HepG2 (cell line): ENCODE results near the gene TMX4. TPM values are rescaled to one million over a fixed set of nuclear protein-coding genes. Genes with fewer than 3 reads are reported as not detected.

Experiments
- ATAC-seq: fragments of 200-7000 bp; cut with Tn5 transposase; 3 replicates; pipeline ENCODE4 v1.9.1; 2020; ENCODE audit warnings: mild to moderate bottlenecking, moderate library complexity
- BruUV-seq: library from RNA; stranded (reverse); fragments of 400-500 nt; replicated peaks from 2 replicates; lab custom pipeline; 2021; lab: Mats Ljungman, UMichigan
- CTCF ChIA-PET: fragments of 300-600 bp; formaldehyde crosslinking; extraction: SDS; loops from one replicate; lab custom pipeline; 2021; ENCODE audit warnings: low total read pairs, inconsistent platforms, low intra/inter-chr PET ratio; lab: Yijun Ruan, JAX
- POLR2A ChIA-PET: fragments of 350-600 bp; sonication (Branson Sonifier 250); formaldehyde crosslinking; loops from one replicate; lab custom pipeline; 2020; ENCODE audit warnings: antibody characterized with exemption, inconsistent platforms; lab: Yijun Ruan, JAX
- DNase-seq: peaks from one replicate; pipeline ENCODE4 v3.0.0-alpha.2; 2015; ENCODE audit warnings: low spot score
- FAIRE-seq: peaks from 3 replicates; lab custom pipeline; 2011; peaks lifted over from hg19 to GRCh38; lab: Jason Lieb, UNC
- H2AFZ ChIP-seq: one replicate; pipeline ENCODE4 v1.6.1; 2011; ENCODE audit warnings: low read length, inconsistent platforms
- H3K27ac ChIP-seq: fragments of 300-600 bp; 3 replicates; pipeline ENCODE4 v1.8.0; 2011; ENCODE audit warnings: mixed run types, mild to moderate bottlenecking, mixed read lengths, low read length, inconsistent platforms; ENCODE audit not compliant: insufficient read depth; ENCODE audit errors: extremely low read length
- H3K27me3 ChIP-seq, 2 experiments: fragments of 200-600 bp in 1 of 2; 2 replicates in 1 of 2; 3 replicates in 1 of 2; pipeline versions ENCODE4 v1.6.0 to v1.8.0; 2011; ENCODE audit warnings: low read length in 2 of 2, mild to moderate bottlenecking in 2 of 2, moderate library complexity in 2 of 2, inconsistent platforms in 1 of 2; ENCODE audit not compliant: insufficient read depth in 2 of 2, control insufficient read depth in 1 of 2
- H3K36me3 ChIP-seq, 2 experiments: fragments of 200-600 bp in 1 of 2; replicated peaks in 1 of 2; 2 replicates in 1 of 2; 3 replicates in 1 of 2; pipeline versions ENCODE4 v1.5.1 to v1.8.0; 2011; ENCODE audit warnings: low read length in 2 of 2, inconsistent platforms in 1 of 2; ENCODE audit not compliant: insufficient read depth in 2 of 2, control insufficient read depth in 1 of 2
- H3K4me1 ChIP-seq: 2 replicates; pipeline ENCODE4 v1.5.1; 2012; ENCODE audit warnings: low read length, inconsistent platforms; ENCODE audit not compliant: insufficient read depth
- H3K4me2 ChIP-seq: 2 replicates; pipeline ENCODE4 v1.6.0; 2011; ENCODE audit warnings: low read depth, low read length, inconsistent platforms
- H3K4me3 ChIP-seq, 3 experiments: fragments of 200-600 bp in 1 of 3; sonication (generic), shearing (Covaris generic) in 1 of 3; replicated peaks in 1 of 3; 2 replicates each; pipeline ENCODE4 v1.5.1; 2011 to 2016; ENCODE audit warnings: low read length in 3 of 3, inconsistent platforms in 2 of 3, low read depth in 2 of 3, mild to moderate bottlenecking in 2 of 3, control low read depth in 1 of 3, mixed read lengths in 1 of 3; ENCODE audit not compliant: insufficient read depth in 1 of 3
- H3K79me2 ChIP-seq: one replicate; pipeline ENCODE4 v1.6.1; 2011; ENCODE audit warnings: low read length, inconsistent platforms; ENCODE audit not compliant: insufficient read depth
- H3K9ac ChIP-seq: 2 replicates; pipeline ENCODE4 v1.6.0; 2011; ENCODE audit warnings: mild to moderate bottlenecking, low read depth, low read length, inconsistent platforms; ENCODE audit not compliant: insufficient read depth
- H3K9me3 ChIP-seq: 2 replicates; pipeline ENCODE4 v1.5.1; 2012; ENCODE audit warnings: mild to moderate bottlenecking, low read length
- H4K20me1 ChIP-seq: 2 replicates; pipeline ENCODE4 v1.6.0; 2011; ENCODE audit warnings: inconsistent platforms, mild to moderate bottlenecking, low read length, moderate library complexity; ENCODE audit not compliant: insufficient read depth
- CCAR2 ChIP-seq: fragments of 200-400 bp; formaldehyde crosslinking; optimal IDR thresholded peaks from 2 replicates; pipeline ENCODE3; 2018; ENCODE audit warnings: low read depth, mild to moderate bottlenecking, low read length, moderate library complexity
- HMGA1 ChIP-seq: sonication (generic); formaldehyde crosslinking; conservative IDR thresholded peaks from 2 replicates; pipeline ENCODE4 v1.4.0; 2020; ENCODE audit warnings: missing genetic modification reagents
- PCBP2 ChIP-seq: fragments of 200-400 bp; formaldehyde crosslinking; optimal IDR thresholded peaks from 2 replicates; pipeline ENCODE3; 2018; ENCODE audit warnings: low read length, low read depth; ENCODE audit not compliant: poor library complexity, severe bottlenecking
- SMARCC2 ChIP-seq: fragments of 450-650 bp; IDR thresholded peaks from 2 replicates; pipeline ENCODE4 v1.6.1; 2017; ENCODE audit warnings: antibody characterized with exemption, mild to moderate bottlenecking
- ZNF776 ChIP-seq: sonication (generic); formaldehyde crosslinking; IDR thresholded peaks from 2 replicates; pipeline ENCODE4 v1.4.0; 2020; ENCODE audit warnings: mild to moderate bottlenecking, missing genetic modification reagents
- WGBS: methylation state at CpG from one replicate; pipeline ENCODE4 v1.1.6; 2017; ENCODE audit warnings: low lambda C conversion rate; 5-methylcytosine and 5-hydroxymethylcytosine counted together
- in situ Hi-C: cut with HindIII; loops from 2 replicates; pipeline ENCODE4 v1.10.0; 2017; ENCODE audit warnings: low pct_unique_long_range_greater_than_20kb; ENCODE audit not compliant: extremely low pct_ligation_motif_present
- intact Hi-C: fragments of 100-400 bp; cut with micrococcal nuclease; formaldehyde crosslinking; loops from one replicate; pipeline ENCODE4 v1.10.0; 2022; ENCODE audit not compliant: unreplicated experiment
- polyA plus RNA-seq, 8 experiments: library from polyadenylated mRNA; depleted of rRNA in 3 of 8; stranded (reverse) in 7 of 8; unstranded in 1 of 8; fragments of >200 nt; fragmentation: Illumina TruSeq in 4 of 8; extraction: Trizol in 4 of 8; gene quantifications; 2 replicates each; pipeline versions ENCODE4 v1.2.1 to v1.2.3, GENCODE V29; 2011 to 2016; ENCODE audit warnings: low read depth in 4 of 8, missing spikeins in 1 of 8, mixed read lengths in 1 of 8; ENCODE audit not compliant: insufficient read depth in 1 of 8
- total RNA-seq, 5 experiments: library from RNA; depleted of rRNA; stranded (reverse); fragments of >200 nt; fragmentation: Illumina TruSeq; extraction: Trizol; gene quantifications; 2 replicates each; pipeline ENCODE4 v1.2.3, GENCODE V29; 2016; ENCODE audit warnings: low read depth in 1 of 5
- TF ChIP-seq, protein P1 (sequence below): sonication (generic); formaldehyde crosslinking; IDR thresholded peaks from 2 replicates; pipeline ENCODE4 v1.4.0; 2020; ENCODE audit warnings: mild to moderate bottlenecking, missing genetic modification reagents
- TF ChIP-seq, protein P2 (sequence below): sonication (generic); formaldehyde crosslinking; IDR thresholded peaks from 2 replicates; pipeline ENCODE4 v1.4.0; 2020; ENCODE audit warnings: missing genetic modification reagents; ENCODE audit errors: not compliant biosample characterization
- TF ChIP-seq, protein P3 (sequence below): sonication (generic); formaldehyde crosslinking; conservative IDR thresholded peaks from 2 replicates; pipeline ENCODE4 v1.4.0; 2020; ENCODE audit warnings: missing genetic modification reagents
- TF ChIP-seq, protein P4 (sequence below): sonication (generic); formaldehyde crosslinking; IDR thresholded peaks from 2 replicates; pipeline ENCODE4 v1.4.0; 2020; ENCODE audit warnings: missing genetic modification reagents, borderline replicate concordance

TMX4 gene
- total and polyA plus RNA-seq, 2 of the 13 experiments (the other 11 are each of a cell fraction or from before 2014, with no cell fraction given): 7.6 to 21.4 TPM

DNA sequence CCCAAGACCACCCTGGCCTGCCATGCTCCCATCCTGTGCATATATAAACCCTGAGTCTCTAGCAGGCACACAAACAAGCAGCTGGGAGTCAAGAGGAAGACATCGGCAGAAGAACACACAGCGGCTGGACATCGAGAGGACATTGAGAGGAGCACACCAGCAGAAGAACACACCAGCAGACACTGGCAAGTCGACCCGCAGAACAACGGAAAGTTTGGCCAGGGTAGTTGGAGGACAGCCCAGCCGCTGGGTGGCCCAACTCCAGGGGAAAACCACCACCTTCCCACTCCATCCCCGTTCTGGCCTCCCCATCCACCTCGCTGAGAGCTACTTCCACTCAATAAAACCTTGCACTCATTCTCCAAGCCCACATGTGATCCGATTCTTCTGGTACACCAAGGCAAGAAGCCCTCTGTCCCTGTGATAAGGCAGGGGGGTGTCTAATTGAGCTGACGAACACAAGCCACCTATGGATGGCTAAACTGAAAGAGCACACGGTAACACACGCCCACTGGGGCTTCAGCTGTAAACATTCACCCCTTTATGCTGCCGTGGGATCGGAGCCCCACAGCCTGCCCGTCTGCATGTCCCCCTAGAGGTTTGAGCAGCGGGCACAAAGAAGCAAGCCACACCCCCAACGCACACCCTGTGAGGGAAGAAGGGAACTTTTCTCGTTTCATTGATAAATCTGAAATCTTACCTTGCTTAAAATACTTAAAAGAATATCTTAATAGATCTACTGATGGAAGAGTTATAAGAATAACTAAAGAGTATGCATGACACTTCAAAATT lies 13.8 kb downstream of the TMX4 start (continued):
- TF ChIP-seq, protein P1, sequence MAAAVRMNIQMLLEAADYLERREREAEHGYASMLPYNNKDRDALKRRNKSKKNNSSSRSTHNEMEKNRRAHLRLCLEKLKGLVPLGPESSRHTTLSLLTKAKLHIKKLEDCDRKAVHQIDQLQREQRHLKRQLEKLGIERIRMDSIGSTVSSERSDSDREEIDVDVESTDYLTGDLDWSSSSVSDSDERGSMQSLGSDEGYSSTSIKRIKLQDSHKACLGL (CRISPR knock-in tag): no peak

DNA sequence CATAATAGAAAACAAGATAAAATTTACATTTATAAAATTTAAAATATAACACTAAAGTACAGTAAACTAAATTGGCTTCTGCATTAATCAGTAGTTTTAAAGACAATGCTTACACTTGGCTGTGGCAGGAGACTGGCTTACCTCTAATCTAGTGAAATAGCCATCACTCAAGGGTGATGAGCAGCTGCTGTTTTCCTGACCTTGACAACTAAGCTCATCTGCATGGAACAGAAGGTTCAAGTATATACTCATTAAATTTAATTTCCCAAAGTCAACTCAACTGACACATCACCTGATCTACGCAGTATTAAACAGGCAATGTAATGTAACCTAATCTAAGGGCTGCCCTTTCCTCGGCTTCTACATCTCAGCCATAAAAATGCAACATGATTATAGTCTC lies 14.5 kb downstream of the TMX4 start:
- in situ Hi-C loops (no loop called here), intact Hi-C loops (no loop called here)
- H2AFZ ChIP-seq: no peak overlapping the region
- no peaks in the 10 kb centered on the region for H3K9me3 ChIP-seq
- H3K4me1 ChIP-seq: peaks cover 7% of the 10 kb centered on the region
- no peak for DNase-seq
- no peak for ATAC-seq
- H3K36me3 ChIP-seq: no peaks in the 10 kb centered on the region; a peak in 2 of 5 replicates
- WGBS: 97% methylated on average over 2 of the region's 2 CpGs
- POLR2A ChIA-PET: no interaction called here
- H3K4me2 ChIP-seq: no peak overlapping the region
- TF ChIP-seq ZNF776: no peak
- CTCF ChIA-PET: no interaction called here
- no peak overlapping the region for H3K9ac ChIP-seq
- no peaks in the 10 kb centered on the region for H4K20me1 ChIP-seq
- no peaks in the 10 kb centered on the region for H3K79me2 ChIP-seq
- no peak overlapping the region for H3K4me3 ChIP-seq
- no peak overlapping the region for H3K27ac ChIP-seq
- FAIRE-seq: no peak
- no TSS peak for BruUV-seq
- H3K27me3 ChIP-seq: no peaks in the 10 kb centered on the region

DNA sequence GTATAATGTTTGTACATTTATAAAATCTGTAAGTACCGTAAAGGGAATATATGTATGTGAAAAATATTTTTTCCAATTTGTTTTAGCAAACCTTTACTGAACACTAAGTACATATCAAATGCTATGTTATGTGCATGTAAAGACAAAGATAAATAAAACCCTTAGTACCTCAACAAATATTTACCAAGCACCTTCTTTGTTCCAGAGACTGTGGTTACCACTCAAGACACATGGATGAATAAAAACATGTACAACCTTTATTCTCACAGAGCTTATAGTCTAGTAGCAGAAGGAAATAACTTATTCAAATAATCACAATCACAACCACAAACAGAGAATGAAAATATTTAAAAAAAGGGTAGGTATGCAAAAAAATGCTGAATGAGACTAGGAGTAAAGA lies 17.5 kb downstream of the TMX4 start:
- Histone ChIP-seq H3K27me3 (no peaks in the 10 kb centered on the region), H3K4me2 (no peak overlapping the region), H3K36me3 (peaks cover 0 to 10% of the 10 kb centered on the region in 2 experiments; a peak in 3 of 5 replicates), H4K20me1 (no peaks in the 10 kb centered on the region), H3K9me3 (no peaks in the 10 kb centered on the region), H3K4me3 (no peak overlapping the region), H3K4me1 (peaks cover 7% of the 10 kb centered on the region), H2AFZ (no peak overlapping the region), H3K27ac (no peak overlapping the region), H3K79me2 (no peaks in the 10 kb centered on the region), H3K9ac (no peak overlapping the region)
- no peak for FAIRE-seq
- no peak for DNase-seq
- ChIA-PET POLR2A (interaction anchor here (1.3 kb wide), 1 partner anchor 18 kb away, joined by 3 read pairs; the partner anchor contains the start of gene TMX4), CTCF (no interaction called here)
- ATAC-seq: no peak
- intact Hi-C loops (no loop called here), in situ Hi-C loops (no loop called here)
- BruUV-seq: no TSS peak
- 99% methylated on average over 1 of the region's 1 CpG for WGBS
- TF ChIP-seq, protein P2, sequence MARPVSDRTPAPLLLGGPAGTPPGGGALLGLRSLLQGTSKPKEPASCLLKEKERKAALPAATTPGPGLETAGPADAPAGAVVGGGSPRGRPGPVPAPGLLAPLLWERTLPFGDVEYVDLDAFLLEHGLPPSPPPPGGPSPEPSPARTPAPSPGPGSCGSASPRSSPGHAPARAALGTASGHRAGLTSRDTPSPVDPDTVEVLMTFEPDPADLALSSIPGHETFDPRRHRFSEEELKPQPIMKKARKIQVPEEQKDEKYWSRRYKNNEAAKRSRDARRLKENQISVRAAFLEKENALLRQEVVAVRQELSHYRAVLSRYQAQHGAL: no peak
- TF ChIP-seq, protein P3, sequence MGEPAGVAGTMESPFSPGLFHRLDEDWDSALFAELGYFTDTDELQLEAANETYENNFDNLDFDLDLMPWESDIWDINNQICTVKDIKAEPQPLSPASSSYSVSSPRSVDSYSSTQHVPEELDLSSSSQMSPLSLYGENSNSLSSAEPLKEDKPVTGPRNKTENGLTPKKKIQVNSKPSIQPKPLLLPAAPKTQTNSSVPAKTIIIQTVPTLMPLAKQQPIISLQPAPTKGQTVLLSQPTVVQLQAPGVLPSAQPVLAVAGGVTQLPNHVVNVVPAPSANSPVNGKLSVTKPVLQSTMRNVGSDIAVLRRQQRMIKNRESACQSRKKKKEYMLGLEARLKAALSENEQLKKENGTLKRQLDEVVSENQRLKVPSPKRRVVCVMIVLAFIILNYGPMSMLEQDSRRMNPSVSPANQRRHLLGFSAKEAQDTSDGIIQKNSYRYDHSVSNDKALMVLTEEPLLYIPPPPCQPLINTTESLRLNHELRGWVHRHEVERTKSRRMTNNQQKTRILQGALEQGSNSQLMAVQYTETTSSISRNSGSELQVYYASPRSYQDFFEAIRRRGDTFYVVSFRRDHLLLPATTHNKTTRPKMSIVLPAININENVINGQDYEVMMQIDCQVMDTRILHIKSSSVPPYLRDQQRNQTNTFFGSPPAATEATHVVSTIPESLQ: no peak
- TF ChIP-seq PCBP2 (no peak), CCAR2 (no peak), HMGA1 (CRISPR knock-in tag) (no peak), SMARCC2 (no peak)
- TF ChIP-seq, protein P4, sequence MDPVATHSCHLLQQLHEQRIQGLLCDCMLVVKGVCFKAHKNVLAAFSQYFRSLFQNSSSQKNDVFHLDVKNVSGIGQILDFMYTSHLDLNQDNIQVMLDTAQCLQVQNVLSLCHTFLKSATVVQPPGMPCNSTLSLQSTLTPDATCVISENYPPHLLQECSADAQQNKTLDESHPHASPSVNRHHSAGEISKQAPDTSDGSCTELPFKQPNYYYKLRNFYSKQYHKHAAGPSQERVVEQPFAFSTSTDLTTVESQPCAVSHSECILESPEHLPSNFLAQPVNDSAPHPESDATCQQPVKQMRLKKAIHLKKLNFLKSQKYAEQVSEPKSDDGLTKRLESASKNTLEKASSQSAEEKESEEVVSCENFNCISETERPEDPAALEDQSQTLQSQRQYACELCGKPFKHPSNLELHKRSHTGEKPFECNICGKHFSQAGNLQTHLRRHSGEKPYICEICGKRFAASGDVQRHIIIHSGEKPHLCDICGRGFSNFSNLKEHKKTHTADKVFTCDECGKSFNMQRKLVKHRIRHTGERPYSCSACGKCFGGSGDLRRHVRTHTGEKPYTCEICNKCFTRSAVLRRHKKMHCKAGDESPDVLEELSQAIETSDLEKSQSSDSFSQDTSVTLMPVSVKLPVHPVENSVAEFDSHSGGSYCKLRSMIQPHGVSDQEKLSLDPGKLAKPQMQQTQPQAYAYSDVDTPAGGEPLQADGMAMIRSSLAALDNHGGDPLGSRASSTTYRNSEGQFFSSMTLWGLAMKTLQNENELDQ (CRISPR knock-in tag): no peak
